ENCODE data around the gene ZNF592.
A peak's percentile ranks its signal among the peaks of the same experiment; 100 is the strongest.

- TF ChIP-seq POLR2A (IDR thresholded peaks at IDR 0.05) (peak; percentile 49 to 77), CTCF (IDR thresholded peaks at IDR 0.05) (peak in 3 of 4 experiments; percentile 47 to 84 (median 53))
Measured at GRCh38 chr15:84748274-84749110, at the start of gene ZNF592.
